Right renal cortex interstitium (tissue), 3 donors: ENCODE results near the gene TAS2R20. TPM values are rescaled to one million over a fixed set of nuclear protein-coding genes. Genes with fewer than 3 reads are reported as not detected.

Experiments
- DNase-seq, 3 donors: peaks; one replicate each; pipeline ENCODE4 v3.0.0-alpha.2; 2013; ENCODE audit warnings: low read depth in 3 of 3, low spot score in 2 of 3
- polyA plus RNA-seq, 3 donors: library from polyadenylated mRNA; unstranded; fragments of 120-200 nt; gene quantifications; one replicate each; pipeline ENCODE4 v1.2.1, GENCODE V29; 2013; ENCODE audit not compliant: insufficient read length in 3 of 3

The TAS2R20 gene
- polyA plus RNA-seq, 3 donors: 0.89 to 1.2 (median 1.1) TPM

GRCh38 chr12:10965476-10965875, 32.6 kb downstream of the TAS2R20 start:
- DNase-seq: no peak

DNA sequence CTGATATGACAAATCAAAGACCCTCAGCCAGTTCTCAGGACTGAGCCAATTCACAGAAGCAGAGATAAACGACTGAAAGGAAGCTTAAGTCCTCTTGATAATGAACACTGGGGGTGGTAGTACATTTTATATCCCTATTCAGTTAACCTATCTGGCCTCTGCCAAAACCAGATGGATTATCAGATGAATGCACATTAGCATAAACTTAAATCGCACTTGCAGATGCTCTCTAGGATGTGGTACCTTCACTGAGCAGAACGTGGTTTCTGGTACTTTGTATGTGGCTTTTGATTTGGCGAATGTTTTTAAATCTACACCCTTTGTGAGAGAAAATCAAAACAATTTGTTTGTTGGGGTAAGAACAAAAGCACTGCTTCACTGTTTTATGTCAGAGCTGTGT, 37.9 kb downstream of the TAS2R20 start:
- no peak for DNase-seq

GRCh38 chr12:10959804-10960203, 38.3 kb downstream of the TAS2R20 start:
- no peak for DNase-seq

DNA sequence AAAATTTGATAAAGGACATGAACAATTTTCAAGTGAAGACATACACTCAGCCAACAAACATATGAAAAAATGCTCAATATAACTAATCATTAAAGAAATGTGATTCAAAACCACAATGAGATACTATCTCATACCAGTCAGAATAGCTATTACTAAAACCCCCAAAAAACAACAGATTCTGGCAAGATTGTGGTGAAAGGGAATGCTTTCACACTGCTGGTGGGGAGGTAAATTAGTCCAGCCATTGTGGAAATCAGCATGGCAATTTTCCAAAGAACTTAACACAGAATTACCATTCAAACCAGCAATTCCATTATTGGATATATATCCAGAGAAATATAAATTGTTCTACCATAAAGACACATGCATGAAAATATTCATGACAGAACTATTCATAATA, 40.4 kb downstream of the TAS2R20 start:
- no peak for DNase-seq

- no peak for DNase-seq
Observed at GRCh38 chr12:10956085-10956484, 42.0 kb downstream of the TAS2R20 start.

DNA sequence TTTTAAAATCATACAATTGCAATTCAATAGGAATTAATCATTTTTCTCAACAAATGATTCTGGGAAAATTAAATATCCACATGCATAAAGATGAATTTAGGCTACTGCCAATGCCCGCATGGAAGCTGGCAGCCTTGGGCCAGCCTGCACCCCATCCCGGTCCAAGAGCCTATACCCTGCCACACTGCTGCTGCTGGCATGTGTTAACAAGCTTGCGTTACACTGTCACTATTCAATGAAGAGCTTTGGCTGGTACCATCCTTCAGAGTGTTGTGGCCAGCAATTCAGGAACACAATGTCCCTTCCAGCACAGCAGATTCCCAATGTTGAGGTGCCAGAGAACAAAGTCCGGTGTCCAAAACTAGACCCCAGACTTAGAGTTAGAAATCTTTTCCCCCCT, 45.5 kb downstream of the TAS2R20 start:
- no peak for DNase-seq

Other genes starting within 250 kb of the TAS2R20 start
- not detected for gene TAS2R7, start 195.7 kb downstream of the TAS2R20 start, polyA plus RNA-seq
- not detected for gene TAS2R8, start 191.0 kb downstream of the TAS2R20 start, polyA plus RNA-seq
- gene TAS2R9, start 188.1 kb downstream of the TAS2R20 start, polyA plus RNA-seq: not detected
- gene TAS2R10, start 171.9 kb downstream of the TAS2R20 start, polyA plus RNA-seq: 1 to 10 TPM in 1 of 3 donors, under 1 TPM in 2; 0.99 to 1.4 (median 1.00) TPM
- gene PRR4, start 148.8 kb downstream of the TAS2R20 start, polyA plus RNA-seq: 1 to 10 TPM; 5.6 to 7.8 (median 5.9) TPM
- gene PRH1, start 114.0 kb downstream of the TAS2R20 start, polyA plus RNA-seq: 10 to 100 TPM; 11.6 to 16.9 (median 15.9) TPM
- under 1 TPM in 2 of 3 donors, not detected in 1; 0.10 TPM for gene TAS2R13, start 88.7 kb downstream of the TAS2R20 start, polyA plus RNA-seq
- under 1 TPM; 0.28 to 0.64 (median 0.48) TPM for gene PRH2, start 69.1 kb downstream of the TAS2R20 start, polyA plus RNA-seq
- 1 to 10 TPM; 2.3 to 3.1 (median 2.9) TPM for gene TAS2R14, start 59.0 kb downstream of the TAS2R20 start, polyA plus RNA-seq
- not detected for gene TAS2R50, start 11.4 kb downstream of the TAS2R20 start, polyA plus RNA-seq
- 1 to 10 TPM in 2 of 3 donors, under 1 TPM in 1; 0.94 to 1.8 (median 1.2) TPM for gene TAS2R19, start 24.3 kb upstream of the TAS2R20 start, polyA plus RNA-seq
- gene TAS2R31, start 33.1 kb upstream of the TAS2R20 start, polyA plus RNA-seq: 1 to 10 TPM; 1.0 to 2.1 (median 1.1) TPM
- gene TAS2R46, start 64.0 kb upstream of the TAS2R20 start, polyA plus RNA-seq: not detected
- under 1 TPM in 2 of 3 donors, not detected in 1; 0.21 to 0.36 TPM for gene TAS2R43, start 94.0 kb upstream of the TAS2R20 start, polyA plus RNA-seq
- under 1 TPM; 0.15 to 0.27 (median 0.21) TPM for gene TAS2R30, start 136.3 kb upstream of the TAS2R20 start, polyA plus RNA-seq
- 10 to 100 TPM; 19.1 to 19.3 (median 19.2) TPM for gene SMIM10L1, start 172.9 kb upstream of the TAS2R20 start, polyA plus RNA-seq
- not detected for gene TAS2R42, start 188.6 kb upstream of the TAS2R20 start, polyA plus RNA-seq